Activated naive CD4-positive, alpha-beta T cell treated with Interleukin-2 at 50 U/mL for 16 hours (primary cell): ENCODE measurements around the gene PDK3.

Experiments
- DNase-seq: peaks from one replicate; pipeline ENCODE4 v3.0.0-alpha.2; 2020

Gene PDK3

DNA sequence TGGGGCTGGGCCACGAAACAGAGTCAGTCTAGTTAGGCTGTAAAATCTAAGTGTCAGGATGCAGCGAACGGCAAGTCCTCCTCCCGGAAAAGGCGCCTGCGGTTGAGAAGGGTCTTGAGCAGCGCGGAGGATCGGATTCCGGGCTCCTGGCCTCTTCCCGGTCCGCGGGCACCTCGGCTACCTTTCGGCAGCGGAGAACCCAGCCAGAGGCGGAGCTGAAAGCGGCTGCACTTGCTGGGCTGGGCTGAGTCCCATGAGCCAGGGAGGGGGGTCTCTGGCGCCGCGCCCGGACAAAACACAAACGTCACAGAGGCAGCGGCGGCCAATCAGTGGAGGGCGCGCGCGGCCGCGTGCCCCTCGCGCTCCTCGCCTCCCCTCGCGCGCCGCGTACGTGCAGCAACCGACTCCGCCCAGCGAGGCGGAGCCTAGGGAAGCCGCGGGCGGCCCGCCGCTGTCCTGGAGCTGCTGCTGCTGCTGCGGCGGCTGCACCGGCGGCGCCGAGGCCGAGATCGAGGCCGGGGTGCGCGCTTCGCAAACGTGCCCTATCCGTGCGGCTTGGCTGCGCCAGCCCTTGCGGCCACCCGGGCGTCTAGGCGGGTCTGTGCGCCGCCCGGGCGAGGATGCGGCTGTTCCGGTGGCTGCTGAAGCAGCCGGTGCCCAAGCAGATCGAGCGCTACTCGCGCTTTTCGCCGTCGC lies at the start of gene PDK3:
TSS of gene PDK3 (plus strand) at position 451 of the 696 bp plus-strand sequence. CDS start at position 621, 170 bp downstream.
- DNase-seq, result peak; percentile 87

DNA sequence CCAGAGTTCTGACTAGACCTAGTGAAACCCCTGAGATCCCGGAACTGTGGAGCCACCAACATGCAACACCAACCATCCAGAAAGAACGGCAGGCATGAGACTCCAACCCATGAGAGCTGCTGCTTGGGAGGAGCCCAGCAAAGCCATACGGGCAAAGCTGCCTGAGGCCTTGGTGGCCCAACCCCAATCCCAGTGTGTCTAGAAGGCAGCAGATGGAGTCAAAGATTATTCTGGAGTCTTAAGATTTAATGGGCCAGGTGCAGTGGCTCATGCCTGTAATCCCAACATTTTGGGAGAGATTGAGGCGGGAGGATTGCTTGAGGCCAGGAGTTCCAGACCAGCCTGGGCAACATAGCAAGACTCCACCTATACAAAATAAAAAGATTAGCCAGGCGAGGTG lies 49.2 kb upstream of the PDK3 start:
- no peak for DNase-seq

DNA sequence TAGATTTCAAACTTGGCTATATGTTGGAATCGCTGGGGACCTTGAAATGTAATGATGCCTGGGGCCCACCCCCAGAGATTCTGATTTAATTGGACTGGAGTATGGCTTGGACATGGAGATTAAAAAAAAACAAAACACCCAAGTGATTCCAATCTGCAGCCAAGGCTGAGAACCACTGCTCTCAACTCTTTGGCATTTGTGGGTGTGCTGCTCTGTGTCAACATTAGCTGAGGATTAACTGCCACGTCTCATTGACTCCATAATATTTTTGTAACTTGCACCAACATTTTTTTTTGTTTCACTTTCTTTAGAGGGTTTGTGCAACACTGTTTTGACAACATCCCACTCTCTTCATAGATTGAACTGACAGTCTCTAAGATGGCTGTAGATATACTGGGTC lies 41.1 kb upstream of the PDK3 start:
- DNase-seq, result no peak

DNA sequence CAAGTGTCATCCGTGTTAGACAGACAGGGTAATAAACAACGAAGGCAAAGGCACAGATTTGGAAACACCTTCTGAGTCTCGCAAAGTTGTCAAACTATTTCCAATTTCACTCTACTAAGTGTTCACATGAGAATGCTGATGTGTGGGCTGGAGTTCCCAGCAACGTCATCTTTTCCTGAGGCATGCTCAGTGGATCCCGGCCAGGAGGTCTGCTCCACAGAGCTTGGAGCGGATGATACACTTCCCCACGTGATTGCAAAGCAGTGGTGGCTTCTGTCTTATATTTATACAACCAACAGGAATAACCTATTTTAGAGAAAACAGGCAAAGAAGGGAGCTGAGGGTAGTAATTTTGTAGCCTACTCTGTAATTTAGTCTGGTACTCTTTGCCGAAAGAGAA lies 40.1 kb upstream of the PDK3 start:
- DNase-seq, result no peak

DNA sequence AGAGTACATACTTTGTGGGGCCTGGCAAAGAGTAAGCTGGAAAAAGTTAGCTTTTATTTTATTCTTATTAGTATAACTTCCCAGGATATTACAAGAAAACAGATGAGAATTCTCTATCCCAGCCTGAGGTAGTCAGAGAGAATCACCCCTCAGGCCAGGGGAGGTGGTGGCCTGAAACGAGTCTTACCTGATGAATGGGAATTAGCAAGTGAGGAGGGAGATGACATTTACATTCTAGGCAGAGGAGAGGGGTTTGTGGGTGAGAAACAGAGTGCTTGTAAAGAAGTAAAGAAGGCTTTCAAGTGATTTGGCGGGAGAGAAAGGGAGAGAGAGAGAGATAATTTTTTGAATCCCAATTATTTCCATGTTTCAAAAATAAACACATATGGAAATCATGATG lies 39.3 kb upstream of the PDK3 start:
- no peak for DNase-seq

DNA sequence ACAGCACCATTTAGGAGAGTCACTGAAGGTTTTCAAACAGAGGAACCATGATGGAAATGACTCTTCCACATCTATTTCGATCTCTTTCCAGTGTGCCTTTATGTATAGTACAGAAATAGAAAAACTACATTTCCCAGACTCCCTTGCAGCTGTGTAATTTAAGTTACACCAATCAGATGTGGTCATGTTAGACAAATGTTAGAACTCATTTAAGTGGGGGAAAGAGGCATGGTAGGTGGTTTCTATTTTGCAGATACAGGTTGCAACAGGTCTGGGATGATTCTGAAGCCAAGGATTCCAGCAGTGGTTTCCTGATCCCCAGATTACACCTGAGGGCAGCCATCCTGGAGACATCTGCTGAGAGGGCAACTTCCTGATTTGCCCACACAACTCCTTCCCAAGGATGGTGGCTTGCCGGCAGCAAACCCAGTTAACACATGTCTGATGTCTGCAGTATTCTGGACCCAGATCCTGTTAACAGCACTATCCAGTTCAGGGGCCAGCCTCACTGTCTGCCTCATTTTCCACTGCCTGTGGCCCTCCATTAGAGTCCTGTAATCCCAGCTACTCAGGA lies 38.7 kb upstream of the PDK3 start:
- no peak for DNase-seq

DNA sequence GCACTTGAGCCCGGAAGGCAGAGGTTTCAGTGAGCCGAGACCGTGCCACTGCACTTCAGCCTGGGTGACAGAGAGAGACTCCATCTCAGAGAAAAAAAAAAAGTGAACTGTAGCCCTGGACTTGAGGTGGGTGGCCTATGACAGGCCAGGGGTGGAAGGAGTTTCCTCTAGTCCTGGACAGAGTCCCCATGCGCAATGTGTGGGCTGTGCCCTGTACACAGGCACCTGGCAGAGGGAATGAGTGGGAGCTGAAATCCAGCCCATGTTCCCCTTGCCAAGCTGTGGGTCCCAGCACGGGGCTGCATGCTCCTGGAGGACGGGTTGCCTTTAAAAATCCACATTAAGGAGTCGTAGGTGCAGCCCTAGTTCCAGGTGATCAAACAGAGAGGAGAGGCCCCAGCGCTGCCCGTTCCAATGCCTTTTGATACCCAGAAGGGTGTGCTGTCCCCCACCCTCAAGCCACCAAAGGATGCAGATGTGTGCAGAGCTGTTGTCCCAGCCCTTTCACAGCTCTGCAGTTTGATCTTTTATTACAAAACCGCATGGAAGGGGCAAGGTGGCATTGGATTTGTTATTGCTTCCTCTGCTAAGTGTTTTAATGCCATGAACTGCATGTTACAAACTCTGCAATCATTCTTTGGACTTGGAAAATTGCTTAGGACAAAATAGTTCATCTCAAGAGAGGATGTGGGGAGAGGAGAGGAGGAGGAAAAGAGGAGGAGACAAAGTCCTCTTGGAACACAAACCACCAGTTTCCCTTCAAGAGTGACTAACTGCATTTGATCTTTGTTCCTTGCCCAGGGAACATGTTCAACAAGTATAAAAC lies 38.0 kb upstream of the PDK3 start:
- no peak for DNase-seq

DNA sequence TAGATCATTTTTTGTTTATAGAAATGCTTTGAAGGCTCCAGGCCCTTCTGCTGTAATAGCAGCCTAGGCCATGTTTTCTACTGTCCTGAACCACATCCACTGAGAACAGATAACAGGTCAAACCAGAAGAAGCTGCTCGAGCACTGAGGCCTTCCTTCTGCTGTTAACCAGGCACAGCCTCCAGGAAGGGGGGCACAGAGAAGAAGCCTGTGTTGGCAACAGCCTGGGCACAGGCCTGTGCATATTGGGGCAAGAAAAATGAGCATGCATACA lies 37.4 kb upstream of the PDK3 start:
- no peak for DNase-seq

DNA sequence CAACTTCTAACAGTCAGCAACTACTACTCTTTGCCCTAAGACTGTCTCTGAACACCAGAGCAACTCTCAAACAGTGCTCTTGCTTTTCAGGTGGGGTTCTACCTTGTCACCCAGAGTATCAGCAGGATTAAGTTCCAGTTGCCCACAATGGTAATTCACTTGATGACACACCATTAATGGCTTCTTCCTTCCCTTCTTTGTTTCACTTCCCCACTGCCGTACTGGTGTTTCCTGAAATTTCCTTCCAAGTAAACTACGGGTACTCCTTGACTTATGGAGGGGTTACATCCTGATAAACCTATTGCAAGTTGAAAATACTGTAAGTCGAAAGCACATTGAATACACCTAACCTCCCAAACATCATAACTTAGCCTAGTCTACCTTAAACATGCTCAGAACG lies 36.6 kb upstream of the PDK3 start:
- DNase-seq, result no peak

DNA sequence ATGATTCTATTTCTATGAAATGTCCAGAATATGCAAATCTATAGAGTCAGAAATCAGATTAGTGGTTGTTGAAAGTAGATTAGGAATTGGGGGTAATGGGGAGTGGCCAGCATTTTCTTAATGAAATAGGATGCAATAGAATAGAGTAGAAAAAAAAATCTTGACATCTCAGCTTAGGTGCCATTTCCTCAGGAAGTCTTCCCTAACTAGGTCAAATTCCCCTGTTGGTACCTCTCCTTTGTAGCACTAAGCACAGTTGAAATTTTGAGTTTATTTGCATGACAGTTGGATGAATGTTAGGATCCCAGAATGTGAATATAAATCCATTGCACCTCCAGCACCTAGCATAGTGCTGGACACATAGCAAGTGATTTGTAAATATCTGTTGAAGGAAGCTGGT lies 30.0 kb upstream of the PDK3 start:
- DNase-seq, result no peak

DNA sequence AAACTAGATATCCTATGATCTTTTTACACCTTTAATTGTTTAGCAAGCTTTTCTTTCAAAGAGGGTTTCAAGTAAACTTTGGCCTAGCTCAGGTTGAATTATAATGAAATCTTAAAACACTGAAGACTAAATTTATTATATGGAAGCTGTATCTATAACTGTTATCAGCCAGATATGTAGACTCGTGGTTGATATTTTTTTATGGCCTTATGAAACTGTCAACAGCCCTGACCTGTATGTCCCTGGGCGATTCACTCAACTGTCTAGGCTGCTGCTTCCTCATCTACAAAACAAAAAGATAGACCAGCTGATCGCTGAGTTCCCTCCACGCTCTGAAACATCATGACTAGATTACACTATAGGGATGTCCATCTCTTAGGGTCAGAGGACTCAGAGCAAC lies 21.2 kb upstream of the PDK3 start:
- no peak for DNase-seq

DNA sequence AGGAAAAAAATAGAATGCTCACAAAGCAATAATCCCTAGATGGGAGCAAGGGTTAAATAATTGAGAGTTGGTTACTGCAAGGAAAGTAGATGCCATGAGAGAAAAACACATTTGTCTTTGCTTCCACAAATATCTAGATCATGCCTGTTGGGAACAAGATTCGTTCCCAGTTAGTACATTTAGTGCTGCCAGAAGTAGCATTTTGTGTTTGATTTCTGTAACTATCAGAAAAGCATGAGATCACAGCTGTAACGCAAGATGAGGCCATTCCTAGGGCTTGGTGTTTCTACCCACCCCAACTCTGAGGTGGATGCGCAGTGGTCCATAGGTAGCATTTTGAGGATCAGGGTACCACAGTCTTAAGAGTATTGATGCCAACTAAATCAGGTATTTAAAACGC lies 20.4 kb upstream of the PDK3 start:
- no peak for DNase-seq

DNA sequence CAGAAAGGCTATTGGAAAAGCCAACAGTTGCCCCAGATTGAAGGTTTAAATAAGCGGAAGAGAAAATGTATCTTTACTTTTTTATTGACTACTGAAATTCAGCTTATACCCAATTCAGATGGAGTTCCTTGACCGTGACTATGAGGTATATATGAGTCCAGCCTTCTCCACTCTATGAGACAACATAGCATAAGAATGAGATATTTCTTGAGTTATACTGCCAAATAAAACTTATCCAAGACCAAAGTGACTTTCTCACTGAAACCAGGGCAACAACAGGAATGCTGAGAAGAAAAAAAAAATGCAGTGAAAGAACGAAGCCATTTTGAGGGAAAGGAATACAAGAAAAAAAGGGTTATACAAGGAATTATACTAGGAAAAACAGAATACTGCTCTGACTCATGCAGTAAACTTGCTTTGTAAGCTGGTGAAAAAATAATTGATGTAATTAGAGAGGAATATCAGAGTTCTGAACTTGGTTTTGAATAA lies 16.3 kb upstream of the PDK3 start:
- DNase-seq, result no peak

DNA sequence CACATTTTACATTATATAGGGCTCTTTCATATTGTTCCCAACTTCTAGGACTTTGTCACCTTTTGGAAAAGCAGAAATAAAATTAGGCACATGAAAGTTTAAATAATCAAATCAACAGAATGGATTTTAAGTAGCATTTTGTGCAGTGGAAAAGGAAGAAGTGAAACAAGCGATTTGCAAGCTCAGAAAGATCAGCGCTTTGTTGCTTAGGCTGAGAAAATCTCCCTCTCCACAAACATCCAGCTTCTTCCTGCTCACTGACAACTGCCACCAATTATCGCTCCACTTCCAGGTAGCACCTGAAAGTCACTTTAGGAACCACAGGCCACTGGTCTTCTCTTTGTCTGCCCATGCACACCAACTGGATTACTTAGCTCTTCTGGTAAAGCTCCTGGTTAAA lies 2.0 kb upstream of the PDK3 start:
- no peak for DNase-seq

DNA sequence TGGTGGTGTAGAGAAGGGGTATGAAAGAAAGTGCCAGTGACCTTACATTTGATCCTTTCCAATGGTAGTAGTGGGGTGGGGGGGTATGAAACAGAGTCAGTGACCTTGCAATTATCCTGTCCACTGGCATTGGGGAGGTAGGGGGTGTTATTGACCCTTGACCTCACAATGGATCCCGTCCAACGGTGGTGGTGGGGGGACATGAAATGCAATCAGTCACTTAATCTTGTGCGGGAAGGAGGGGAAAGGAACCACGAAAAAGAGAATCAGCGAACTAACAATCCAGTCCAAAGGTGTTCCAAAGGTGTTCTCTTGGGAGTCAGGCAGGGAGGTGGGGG lies 619 bp upstream of the PDK3 start:
- DNase-seq, result no peak

DNA sequence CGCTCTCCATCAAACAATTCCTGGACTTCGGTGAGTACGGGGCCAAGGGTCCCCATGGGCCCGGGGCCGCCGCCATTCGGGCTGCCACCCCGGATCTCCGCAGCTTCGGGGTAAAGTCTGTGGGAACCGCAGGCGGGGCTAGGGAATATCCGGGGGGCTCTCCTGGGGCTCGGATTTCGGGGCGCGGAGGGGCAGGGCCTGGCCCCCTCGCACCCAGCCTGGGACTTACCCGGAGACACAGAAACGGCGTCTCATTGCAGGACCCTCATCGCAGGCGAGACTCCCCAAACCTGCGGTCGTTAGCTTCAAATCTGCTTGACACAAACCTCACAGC lies 413 bp downstream of the PDK3 start:
- no peak for DNase-seq

DNA sequence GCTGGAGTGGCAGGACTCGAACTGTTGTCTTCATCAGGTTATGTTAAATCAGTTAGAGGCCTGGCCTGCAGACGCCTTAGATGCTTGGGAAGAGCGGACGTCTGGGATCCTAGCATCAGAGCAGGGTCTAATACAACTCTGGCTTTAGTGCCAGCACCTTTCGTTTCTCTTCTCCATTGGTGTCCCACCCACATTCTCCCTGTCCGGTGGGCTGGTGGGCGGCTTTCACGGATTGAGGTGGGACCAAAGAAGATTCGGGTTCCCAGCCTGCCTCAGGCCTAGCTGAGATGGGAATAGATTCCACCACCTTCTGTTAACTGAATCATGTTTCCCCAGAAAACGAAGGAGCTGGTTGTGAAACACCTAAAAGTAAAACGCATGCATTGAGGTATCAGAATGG lies 939 bp downstream of the PDK3 start:
- no peak for DNase-seq

DNA sequence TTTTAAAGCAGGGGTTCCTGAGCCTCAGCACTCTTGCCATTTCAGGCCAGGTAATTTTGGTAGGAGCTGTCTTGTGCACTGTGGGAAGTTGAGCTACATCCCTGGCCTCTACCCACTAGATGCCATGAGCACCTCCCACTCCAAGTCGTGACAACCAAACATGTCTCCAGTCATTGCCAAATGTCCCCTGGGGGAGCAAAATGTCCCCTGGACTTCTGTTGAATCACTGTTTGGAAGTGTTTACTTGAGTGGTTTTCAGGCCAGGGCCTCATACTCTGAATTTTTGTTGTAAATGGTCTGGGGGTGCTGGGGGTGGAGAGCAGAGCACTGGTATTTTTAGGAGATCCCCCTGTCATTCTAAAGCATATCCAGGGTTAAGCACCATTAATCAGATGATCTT lies 3.2 kb downstream of the PDK3 start:
- DNase-seq, result no peak

DNA sequence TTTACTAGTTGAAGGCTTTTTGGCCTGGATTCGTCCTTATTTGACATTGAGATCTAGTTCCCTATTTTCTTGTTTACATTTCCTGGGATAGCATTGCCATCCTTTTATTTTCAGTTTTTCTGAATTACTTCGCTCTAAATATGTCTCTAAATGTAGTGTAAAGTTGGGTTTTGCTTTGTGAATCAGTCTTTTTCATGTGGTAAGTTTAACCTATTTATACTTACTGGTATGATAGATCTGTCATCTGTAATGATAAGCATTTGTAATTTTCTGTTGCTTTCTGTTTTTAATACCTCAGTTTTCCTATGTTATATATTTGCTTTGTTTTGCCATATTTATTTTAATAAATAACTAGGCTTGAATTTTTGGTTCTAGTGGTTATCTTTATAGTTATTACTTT lies 6.7 kb downstream of the PDK3 start:
- DNase-seq, result no peak

DNA sequence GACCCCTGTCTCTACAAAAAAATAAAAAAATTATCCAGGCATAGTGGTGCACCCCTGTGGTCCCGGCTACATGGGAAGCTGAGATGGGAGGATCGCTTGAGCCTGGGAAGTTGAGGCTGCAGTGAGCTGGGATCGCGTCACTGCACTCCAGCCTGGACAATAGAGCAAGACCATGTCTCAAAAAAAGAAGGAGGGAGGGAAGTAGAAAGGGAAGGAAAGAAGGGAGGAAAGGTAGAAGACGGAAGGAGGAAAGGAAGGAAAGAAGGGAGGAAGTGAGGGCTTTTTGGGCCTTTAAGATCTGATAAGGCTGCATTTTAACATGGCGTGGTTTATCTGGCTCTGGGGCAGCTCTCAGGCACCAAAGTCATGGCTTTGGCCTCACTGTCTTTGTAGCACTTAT lies 10.4 kb downstream of the PDK3 start:
- no peak for DNase-seq

DNA sequence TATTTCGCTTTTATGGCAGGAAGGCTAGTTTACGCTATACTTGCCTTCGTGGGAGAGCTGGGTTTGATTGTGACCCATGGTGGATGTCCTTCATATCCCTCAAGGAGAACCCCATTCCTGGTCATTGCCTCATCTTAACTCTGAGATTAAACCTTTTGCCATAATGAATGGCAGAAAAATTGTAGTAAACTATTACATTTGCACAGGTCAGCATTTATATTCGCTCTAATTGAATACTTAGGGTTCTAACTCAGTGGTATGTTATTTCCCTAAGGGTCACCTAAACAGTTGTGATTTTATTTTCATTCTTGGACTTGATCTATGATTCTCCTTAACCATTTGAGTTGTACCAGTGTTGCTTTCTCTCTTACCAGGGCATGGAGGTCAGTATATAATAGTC lies 13.4 kb downstream of the PDK3 start:
- no peak for DNase-seq

DNA sequence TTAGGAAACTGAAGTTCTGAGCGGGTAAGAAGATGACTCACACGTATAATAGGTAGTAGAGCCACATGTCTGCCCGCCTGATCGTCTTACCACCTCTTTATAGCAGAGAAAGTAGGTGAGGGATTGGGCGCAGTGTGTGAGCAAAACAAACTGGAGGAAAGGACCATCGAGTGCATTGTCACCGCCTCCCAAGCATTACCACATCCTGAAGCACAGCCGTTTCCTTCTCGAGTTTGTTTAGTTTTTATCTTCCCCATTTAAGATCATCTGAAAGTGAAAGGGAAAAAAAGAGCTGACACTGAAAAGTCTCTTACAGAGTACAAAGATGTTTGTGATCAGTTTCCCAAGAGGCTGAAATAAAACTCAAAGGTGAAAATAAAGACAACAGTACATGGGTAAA lies 14.8 kb downstream of the PDK3 start:
- DNase-seq, result peak; percentile 70

DNA sequence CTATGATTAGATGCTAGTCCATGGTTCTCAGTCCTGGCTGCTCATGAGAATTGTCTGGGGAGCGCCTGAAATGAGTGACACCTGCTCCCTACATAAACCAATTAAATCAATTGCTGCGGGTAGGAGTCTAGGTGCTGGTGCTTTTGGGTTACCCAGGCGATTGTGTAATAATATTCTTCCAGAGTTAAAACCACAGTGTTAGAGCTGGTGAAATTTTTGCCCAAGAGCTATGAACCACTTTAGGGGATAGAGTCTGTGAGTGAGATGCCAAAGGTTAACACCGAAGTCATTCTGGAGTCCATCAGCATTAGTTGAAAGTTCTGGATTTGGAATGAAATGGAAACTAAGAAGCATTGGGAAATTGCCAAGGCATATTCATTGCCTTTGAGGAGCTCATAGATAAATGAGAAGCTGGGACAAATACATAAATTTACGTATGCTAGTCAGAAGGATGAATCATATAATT lies 15.3 kb downstream of the PDK3 start:
- DNase-seq, result no peak

DNA sequence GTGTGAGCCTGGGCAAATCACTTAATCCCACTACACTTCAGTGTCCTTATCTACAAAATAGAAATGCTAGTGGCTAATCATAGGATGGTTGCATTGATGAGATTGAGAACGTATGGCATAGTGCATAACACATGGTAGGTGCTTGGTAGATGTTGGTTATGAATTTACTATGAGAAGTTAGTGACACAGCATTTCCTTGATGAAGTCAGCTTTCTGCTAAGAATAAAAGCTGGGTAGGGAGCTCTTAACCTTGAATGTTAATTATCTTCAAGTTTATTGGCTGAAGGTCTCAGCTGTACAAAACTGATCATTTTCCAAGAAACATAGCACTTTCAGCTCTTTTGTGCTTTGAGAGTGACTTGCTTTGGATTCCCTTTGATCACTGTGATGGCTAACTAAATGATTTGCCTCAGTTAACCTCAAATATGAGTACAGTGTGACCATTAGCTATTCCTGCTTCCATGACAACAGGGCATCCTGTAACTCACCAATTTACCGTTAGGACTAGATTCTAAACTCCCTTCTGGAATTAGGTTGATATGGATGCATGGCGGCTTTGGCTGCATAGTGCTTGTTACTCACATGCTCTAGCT lies 17.8 kb downstream of the PDK3 start:
- DNase-seq, result no peak
